Prostate gland (tissue), 2 donors: ENCODE measurements around the gene OS9. TPM values are rescaled to one million over a fixed set of nuclear protein-coding genes. Genes with fewer than 3 reads are reported as not detected.

Experiments used
- DNase-seq: peaks from one replicate; pipeline ENCODE4 v3.0.0-alpha.2; 2019; ENCODE audit warnings: low spot score
- H3K27ac ChIP-seq, 2 donors: fragments of 200-600 bp; sonication (generic); 2 replicates each; pipeline ENCODE4 v1.5.1; 2017 to 2019
- H3K27me3 ChIP-seq: fragments of 200-600 bp; sonication (generic); replicated peaks from 2 replicates; pipeline ENCODE4 v1.5.1; 2019; ENCODE audit not compliant: insufficient read depth
- H3K36me3 ChIP-seq, 2 donors: fragments of 200-600 bp; sonication (generic); 1 replicate in 1 of 2; 2 replicates in 1 of 2; pipeline versions ENCODE4 v1.5.1 to v1.8.1; 2017 to 2019
- H3K4me1 ChIP-seq: fragments of 200-600 bp; sonication (generic); replicated peaks from 2 replicates; pipeline ENCODE4 v1.5.1; 2019
- H3K4me3 ChIP-seq, 2 donors: fragments of 200-600 bp; sonication (generic); 2 replicates each; pipeline ENCODE4 v1.5.1; 2017 to 2019
- H3K9me3 ChIP-seq: fragments of 200-600 bp; sonication (generic); 2 replicates; pipeline ENCODE4 v1.5.1; 2017
- CTCF ChIP-seq, 4 experiments: fragments of 200-600 bp in 2 of 4; fragments of 450-650 bp in 2 of 4; sonication (generic) in 2 of 4; IDR thresholded peaks; 1 replicate in 3 of 4; 2 replicates in 1 of 4; pipeline ENCODE4 v1.5.1; 2016 to 2019; ENCODE audit warnings: antibody characterized with exemption in 4 of 4, mild to moderate bottlenecking in 2 of 4, moderate library complexity in 2 of 4
- POLR2A ChIP-seq: fragments of 450-650 bp; IDR thresholded peaks from one replicate; pipeline ENCODE4 v1.6.1; 2016; ENCODE audit warnings: antibody characterized with exemption, mild to moderate bottlenecking
- POLR2AphosphoS5 ChIP-seq: sonication (generic); formaldehyde crosslinking; IDR thresholded peaks from one replicate; pipeline ENCODE4 v1.6.1; 2017; ENCODE audit warnings: antibody characterized with exemption
- WGBS: methylation state at CpG from one replicate; pipeline ENCODE4 v1.1.5; 2018; 5-methylcytosine and 5-hydroxymethylcytosine counted together
- intact Hi-C: fragments of 100-400 bp; cut with DNase I; formaldehyde crosslinking; loops from one replicate; pipeline ENCODE4 v1.14.2; 2022
- total RNA-seq, 2 donors: library from RNA; depleted of rRNA; stranded (reverse); fragments of >200 nt; gene quantifications; one replicate each; pipeline ENCODE4 v1.1.0, GENCODE V29; 2016

The OS9 gene
- total RNA-seq, 2 donors from 2014 or later = 210 to 321 TPM

DNA sequence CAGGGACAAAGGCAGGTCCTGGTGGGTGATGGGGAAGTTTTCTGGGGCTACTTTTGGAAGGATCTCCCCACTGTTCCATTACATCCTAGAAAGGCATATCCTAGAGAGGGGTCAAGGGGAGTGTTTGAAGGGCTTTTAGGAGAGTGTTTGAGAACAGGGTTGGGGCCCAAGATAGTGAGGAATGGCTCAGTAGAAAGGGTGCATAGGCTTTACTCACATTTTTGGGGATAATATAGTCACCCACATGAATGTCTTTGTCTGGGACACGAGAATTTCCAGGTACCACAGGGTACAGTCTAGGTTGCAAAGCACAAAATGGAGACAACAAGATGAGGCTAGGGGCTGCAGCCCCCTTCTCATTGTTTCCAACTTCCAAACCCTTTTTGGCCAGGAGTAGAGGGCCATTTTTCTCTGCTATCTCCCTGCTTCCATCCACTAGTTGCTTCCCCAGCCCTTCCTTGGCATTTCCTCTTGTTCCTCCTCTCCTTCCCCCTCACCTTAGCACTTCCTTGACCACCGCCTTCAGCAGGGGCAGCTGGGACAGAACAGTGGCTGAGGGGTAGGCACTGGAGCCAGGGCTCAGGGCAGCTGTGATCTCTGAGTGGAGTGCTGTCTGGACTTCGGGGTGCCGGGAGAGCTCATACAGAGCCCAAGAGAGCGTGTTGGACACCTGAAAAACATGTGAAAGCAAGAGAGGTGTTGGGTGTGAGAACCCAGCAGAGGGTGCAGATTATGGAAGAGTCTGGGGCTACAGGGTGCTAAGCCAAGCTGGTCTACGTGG lies 70.1 kb downstream of the OS9 start:
- Histone ChIP-seq H3K27ac (no peak overlapping the region), H3K27me3 (no peaks in the 10 kb centered on the region), H3K36me3 (no peaks in the 10 kb centered on the region), H3K9me3 (no peaks in the 10 kb centered on the region), H3K4me3 (no peak overlapping the region), H3K4me1 (peaks cover 19% of the 10 kb centered on the region)
- no peak for DNase-seq
- 79% methylated on average over 6 of the region's 6 CpGs for WGBS
- TF ChIP-seq POLR2A (no peak), POLR2AphosphoS5 (no peak), CTCF (IDR thresholded peaks at IDR 0.05) (no peak)
- intact Hi-C loops = no loop called here

DNA sequence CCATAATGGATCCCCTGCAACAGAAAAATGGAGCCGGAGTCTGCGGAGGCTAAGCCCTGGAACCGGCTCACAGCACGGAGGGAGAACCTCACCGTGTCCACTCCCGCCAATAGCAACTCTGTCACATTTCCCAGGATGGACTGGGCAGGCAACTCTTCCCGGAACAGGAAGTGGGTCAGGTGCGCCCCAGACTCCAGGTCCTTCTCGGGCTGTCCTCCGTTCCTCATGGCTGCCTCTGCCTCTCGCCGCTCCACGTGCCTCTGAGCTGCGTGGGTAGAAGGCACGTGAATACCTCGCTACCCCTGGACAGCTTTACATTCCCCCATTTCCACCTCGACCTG lies 70.7 kb downstream of the OS9 start:
- no peak for DNase-seq
- no peaks in the 10 kb centered on the region for H3K36me3 ChIP-seq
- H3K4me1 ChIP-seq = peaks cover 19% of the 10 kb centered on the region
- H3K4me3 ChIP-seq = peak overlapping the region; percentile 7 to 15
- intact Hi-C loops = no loop called here
- 16% methylated on average over 17 of the region's 17 CpGs for WGBS
- no peaks in the 10 kb centered on the region for H3K27me3 ChIP-seq
- TF ChIP-seq POLR2A (no peak), CTCF (IDR thresholded peaks at IDR 0.05) (no peak), POLR2AphosphoS5 (no peak)
- H3K27ac ChIP-seq = no peak overlapping the region
- no peaks in the 10 kb centered on the region for H3K9me3 ChIP-seq

- no peaks in the 10 kb centered on the region for H3K27me3 ChIP-seq
- WGBS = under 1% methylated on average over 20 of the region's 60 CpGs
- no peak for DNase-seq
Observed at GRCh38 chr12:57765003-57765697, 71.2 kb downstream of the OS9 start.

GRCh38 chr12:57765698-57766463 lies 71.9 kb downstream of the OS9 start:
- TF ChIP-seq POLR2A (no peak), CTCF (IDR thresholded peaks at IDR 0.05) (no peak), POLR2AphosphoS5 (no peak)
- no peak overlapping the region for H3K27ac ChIP-seq
- H3K9me3 ChIP-seq = no peaks in the 10 kb centered on the region
- intact Hi-C loops = no loop called here
- H3K36me3 ChIP-seq = no peaks in the 10 kb centered on the region
- H3K27me3 ChIP-seq = no peaks in the 10 kb centered on the region
- H3K4me3 ChIP-seq = peak overlapping the region in 1 of 2 donors; percentile 16
- DNase-seq = no peak
- peaks cover 19% of the 10 kb centered on the region for H3K4me1 ChIP-seq
- 6% methylated on average over 40 of the region's 40 CpGs for WGBS

More at GRCh38 chr12:57765003-57765697, 71.2 kb downstream of the OS9 start:
- intact Hi-C loops = no loop called here
- Histone ChIP-seq H3K9me3 (no peaks in the 10 kb centered on the region), H3K36me3 (no peaks in the 10 kb centered on the region), H3K4me3 (peak overlapping the region; percentile 7 to 15), H3K27ac (no peak overlapping the region), H3K4me1 (peaks cover 19% of the 10 kb centered on the region)
- TF ChIP-seq POLR2AphosphoS5 (no peak), CTCF (IDR thresholded peaks at IDR 0.05) (peak in 1 of 4 experiments; percentile 25)
